HG03571 (cell line): ENCODE results near the gene AQP7.
"Not testable (repeated sequence)": the region's sequence is repeated elsewhere in the genome, so short reads cannot be mapped to it uniquely, and the experiment has no call there.

Experiments
- ATAC-seq: cut with Tn5 transposase; IDR thresholded peaks from one replicate; pipeline ENCODE4 v1.9.1; 2021; ENCODE audit not compliant: unreplicated experiment

AQP7 gene

GRCh38 chr9:33399047-33399446 is 3.3 kb downstream of the AQP7 start:
- ATAC-seq: not testable (repeated sequence)

DNA sequence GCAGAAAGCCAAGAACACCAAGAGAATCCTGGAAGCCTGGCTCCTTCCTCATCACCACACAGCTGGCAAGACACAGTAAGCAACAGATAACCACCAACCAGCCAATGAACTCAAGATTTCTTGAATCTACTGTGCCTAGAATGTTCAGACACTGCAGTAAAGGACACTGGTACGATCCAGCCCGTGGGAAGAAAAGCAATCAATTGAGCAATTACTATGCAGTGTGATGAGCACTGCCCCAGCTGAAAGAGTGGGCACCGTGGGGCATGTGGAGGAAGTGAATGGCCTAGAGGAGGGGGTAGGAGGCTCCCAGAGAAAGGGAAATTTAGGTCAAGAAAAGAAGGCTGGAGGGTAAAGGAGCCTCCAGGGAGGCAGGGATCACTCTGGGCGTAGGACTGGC is 4.6 kb downstream of the AQP7 start:
- ATAC-seq: not testable (repeated sequence)

DNA sequence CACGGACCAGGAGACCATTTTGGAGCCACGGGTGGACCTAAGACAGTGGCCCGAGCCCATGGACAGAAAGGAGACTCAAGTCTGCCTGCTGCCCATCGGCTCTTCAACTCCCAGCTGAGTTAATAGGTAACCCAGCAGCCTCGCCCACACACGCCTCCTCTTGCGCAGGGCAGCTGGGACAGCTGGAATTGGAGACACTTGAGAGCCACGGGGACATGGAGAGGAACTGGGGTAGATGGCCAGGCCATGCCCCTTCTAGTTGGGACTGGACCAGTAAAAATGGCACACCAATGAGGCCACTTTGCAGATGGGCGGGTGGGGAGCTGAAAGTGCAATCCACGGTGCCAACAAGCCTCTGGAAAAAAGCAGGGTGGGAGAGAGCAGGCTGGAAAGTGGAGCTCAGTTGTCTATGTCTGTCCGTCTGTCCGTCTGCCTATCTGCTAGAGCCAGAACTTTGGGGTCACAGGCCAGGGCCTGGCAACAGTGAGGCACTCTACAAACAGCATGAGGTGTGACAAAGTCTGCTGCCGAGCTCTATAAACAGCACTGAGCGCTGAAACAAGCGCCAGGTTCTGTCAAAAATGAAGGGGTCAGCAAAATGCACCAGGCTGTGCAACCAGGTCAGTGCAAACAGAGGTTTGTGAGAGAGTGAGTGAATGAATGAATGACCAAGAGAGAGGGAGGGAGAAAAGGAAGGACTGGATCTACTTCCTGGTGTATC is 7.0 kb downstream of the AQP7 start:
- not testable (repeated sequence) for ATAC-seq

- not testable (repeated sequence) for ATAC-seq
Observed at GRCh38 chr9:33393986-33394385, 8.4 kb downstream of the AQP7 start.

DNA sequence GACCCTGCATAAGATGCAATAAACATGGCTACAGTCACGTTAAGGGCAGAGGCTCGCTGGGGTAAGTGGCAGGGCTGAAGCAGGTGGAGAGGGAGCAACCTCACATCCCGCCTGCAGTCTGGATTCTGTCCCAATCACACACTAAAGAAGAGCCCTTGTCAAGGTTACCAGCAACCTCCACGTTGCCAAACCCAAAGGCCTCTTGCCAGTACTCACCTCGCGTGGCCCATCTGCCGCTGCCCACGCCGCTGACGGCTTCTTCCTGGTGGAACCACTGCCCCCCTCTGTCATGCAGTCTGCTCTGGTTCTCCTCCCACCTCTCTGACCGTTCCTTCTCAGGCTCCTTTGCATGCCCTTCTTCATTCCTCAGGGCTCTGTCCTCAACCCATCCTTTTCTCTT is 8.8 kb downstream of the AQP7 start:
- no peak for ATAC-seq

DNA sequence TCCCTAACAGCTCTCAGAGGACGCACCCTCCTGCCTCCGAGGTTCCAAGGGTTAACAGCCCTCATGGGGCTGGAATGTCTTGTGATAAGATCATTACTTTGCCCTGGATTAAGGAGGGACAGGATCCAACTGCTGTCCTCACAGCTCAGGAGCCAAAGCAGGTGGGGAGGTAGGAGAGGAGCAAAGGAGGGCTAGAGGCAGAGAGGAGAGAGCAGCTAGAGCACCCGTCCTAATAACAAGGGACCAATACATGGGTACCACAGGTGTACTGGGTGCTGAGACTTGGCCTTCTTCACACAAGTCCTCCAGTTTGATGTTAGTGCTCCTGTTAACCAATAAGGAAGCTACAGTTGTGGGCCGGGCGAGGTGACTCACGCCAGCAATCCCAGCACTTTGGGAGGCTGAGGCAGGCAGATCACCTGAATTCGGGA is 9.8 kb downstream of the AQP7 start:
- not testable (repeated sequence) for ATAC-seq

- not testable (repeated sequence) for ATAC-seq
Observed at GRCh38 chr9:33391111-33391771, 11.1 kb downstream of the AQP7 start.

- no peak for ATAC-seq
Observed at GRCh38 chr9:33388110-33388994, 14.0 kb downstream of the AQP7 start.

- not testable (repeated sequence) for ATAC-seq
Observed at GRCh38 chr9:33386998-33387397, 15.4 kb downstream of the AQP7 start.

DNA sequence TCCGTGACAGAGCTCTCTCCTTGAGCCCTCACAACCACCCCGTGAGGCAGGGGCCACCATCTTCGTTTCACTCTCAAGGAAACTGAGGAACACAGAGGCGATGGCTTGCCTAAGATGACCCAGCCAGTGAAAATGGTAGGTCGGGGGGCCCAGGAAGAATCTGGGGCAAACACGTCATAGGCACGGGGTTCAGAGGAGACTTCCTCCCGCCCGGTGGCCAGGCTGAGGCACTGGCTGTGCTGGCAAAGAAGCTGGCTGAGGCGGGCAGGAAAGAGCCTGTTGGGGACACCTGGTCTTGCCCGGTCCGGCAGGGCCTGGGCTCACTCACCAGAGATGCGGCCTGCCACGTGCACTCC is 15.7 kb downstream of the AQP7 start:
- ATAC-seq: not testable (repeated sequence)

DNA sequence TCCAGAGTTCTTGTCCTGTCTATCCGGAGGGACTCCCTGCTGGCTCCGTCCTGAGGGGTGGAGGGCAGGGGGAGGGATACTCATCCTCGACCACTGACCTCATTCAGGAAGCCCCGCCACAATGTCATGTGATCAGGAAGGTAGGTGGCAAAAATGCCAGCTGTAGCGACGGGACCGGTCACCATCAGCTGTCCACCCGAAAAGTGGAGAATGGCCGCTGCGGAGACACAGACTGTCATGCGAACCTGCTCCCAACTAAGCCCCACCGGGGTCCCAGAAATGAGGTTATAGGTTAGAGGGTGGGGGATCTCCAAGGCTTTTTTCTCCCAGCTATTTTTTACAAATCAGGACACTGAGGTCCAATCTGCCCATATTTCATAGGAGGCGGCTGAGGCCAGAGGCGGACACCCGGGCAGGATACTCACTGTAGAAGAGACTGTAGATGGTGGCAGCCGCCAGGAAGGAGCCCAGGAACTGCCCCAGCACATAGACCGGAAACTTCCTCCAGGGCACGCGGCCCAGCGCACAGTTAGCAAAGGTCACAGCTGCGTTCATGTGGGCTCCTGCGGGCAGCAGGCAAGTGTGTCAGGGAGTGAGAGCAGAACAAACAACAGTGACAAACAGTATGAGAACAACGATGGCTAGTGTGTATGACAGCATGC is 16.3 kb downstream of the AQP7 start:
- ATAC-seq: not testable (repeated sequence)

DNA sequence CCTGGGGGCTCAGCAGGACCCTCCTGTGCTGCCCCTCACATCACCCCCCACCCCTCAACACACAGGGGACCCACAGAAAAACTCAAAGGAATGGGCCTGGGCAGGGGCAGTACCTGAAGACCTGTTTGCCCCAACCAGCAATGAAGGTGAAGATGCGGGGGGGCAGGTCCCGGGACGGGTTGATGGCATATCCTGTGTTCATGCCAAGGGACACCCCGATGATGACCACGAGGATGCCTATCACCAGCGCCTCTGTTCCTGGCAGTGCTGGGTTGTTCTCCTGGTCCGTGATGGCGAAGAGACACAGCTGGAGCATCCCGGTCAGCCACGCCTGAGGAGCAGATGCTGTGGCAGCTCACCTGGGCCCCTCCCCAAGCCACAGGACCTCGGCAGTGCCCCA is 16.8 kb downstream of the AQP7 start:
- not testable (repeated sequence) for ATAC-seq

DNA sequence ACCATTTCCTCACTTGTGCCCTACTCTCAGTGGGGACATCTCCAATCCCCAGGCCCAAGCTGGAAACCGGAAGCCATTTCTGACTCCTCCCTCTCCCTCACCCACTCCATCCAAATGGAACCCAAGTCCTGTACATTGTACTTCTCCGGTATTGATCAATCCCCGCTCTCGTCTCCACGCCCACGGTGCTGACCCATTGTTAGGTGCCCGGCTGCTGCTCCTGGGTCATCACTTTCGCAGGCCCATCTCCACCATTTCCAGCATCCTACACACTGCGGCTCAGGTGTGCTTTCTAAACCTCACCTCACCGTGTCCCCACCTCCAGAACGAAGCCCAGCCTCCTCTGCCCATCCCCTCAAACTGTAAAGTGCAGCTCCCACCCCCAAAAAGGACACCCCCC is 19.0 kb downstream of the AQP7 start:
- ATAC-seq: not testable (repeated sequence)

- not testable (repeated sequence) for ATAC-seq
Observed at GRCh38 chr9:33382397-33382796, 20.0 kb downstream of the AQP7 start.

DNA sequence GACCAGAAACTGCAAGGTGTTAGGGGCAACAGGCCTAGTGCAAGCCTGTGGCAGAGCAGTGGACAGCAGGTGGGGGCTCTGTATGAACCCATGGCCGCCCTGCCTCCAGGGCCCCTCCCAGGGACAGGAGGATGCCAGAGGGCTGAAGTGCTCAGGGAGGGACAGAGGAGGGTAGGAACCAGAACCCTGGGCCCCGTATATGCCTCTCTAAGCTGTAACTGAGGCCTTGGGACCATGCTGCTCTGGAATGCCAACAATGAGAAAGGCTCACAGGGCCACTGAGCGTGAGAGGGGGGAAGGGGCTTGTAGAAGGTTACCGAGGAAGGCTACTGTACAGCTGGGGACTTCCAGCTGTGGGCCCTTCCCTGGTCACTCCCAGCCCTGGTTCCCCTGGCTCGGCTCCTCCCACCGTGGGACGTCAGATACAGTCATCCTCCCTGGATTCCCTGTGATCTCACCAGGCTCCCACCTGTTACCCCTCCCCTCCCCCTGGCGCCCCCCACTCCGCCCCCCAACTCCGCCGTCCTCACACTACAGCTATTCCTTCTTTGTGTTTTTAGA is 21.1 kb downstream of the AQP7 start:
- ATAC-seq: no peak

DNA sequence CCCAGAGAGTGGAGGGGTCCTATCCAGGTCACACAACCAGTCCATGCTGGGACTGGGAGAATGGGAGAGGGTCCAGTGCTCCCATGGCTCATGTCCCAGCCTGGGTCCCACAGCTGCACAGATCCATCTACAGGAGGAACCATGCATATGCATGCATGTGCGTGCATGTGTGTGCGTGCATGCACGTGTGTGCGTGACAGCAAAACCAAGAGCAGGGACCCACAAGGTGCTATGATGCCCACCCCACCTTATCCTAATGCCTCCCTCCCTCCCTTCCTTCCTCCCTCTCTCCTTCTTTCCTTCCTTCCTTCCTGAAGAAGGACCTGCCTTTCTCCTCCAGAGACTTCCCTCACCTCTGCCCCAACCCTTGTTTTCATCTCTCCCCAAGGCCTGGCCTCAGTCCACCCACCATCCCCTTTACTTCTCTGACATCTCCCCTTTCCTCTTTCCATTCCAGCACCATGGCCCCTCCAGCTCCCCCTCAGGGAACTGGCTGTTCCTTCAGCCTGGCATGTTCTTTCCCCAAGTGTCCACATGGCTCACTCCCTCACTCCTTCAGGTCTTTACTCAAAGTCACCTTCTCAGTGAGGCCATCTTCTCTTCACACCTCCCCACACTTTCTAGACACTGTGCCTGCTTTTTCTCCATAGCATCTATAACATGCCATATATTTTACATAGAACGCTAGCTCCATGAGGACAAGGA is 21.8 kb downstream of the AQP7 start:
- ATAC-seq: no peak

- no peak for ATAC-seq
Observed at GRCh38 chr9:33379666-33380389, 22.5 kb downstream of the AQP7 start.

DNA sequence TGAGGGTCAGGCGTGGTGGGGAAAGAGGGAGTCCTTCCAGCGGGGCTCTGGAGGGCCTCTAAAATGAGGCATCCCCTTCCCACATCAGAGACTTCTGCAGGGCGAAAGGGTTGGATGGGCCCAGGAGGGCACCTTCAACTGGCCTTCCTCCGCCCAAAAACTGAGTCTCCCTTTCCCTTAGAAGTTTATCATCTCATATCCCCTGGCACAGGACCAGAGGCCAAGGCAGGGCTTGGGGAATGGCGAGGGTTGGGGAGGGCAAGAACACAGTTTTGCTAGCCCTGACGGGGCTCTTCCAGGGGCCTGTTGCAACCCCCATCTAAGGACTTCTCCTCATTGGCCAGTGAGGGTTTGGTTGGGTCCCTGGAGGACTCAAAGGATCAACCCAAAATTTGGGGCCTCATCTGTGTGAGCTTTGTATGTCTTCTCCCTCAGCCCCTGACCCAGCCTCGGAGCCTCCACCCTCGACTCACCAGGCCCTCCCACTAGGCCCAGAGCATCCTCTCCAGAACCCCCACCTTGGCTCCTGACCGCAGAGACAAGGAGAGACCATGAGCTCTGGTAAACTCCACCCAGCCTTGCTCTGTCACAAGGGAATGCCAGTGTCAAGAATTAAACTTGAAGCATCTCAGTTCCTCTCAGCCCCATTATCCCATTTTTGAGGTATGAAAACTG is 24.1 kb downstream of the AQP7 start:
- ATAC-seq: no peak
